HCT116 (cell line): ENCODE results near the gene PKNOX2. TPM values are rescaled to one million over a fixed set of nuclear protein-coding genes. Genes with fewer than 3 reads are reported as not detected.

Experiments
- ATAC-seq: fragments of 200-7000 bp; cut with Tn5 transposase; 2 replicates; pipeline ENCODE4 v1.9.1; 2020; ENCODE audit warnings: mild to moderate bottlenecking, moderate library complexity
- BruUV-seq: library from RNA; stranded (reverse); fragments of 400-500 nt; replicated peaks from 2 replicates; lab custom pipeline; 2021; lab: Mats Ljungman, UMichigan
- CTCF ChIA-PET: fragments of 300-600 bp; sonication (Branson Sonifier 250); formaldehyde crosslinking; loops from one replicate; lab custom pipeline; 2021; ENCODE audit warnings: antibody characterized with exemption; lab: Charles Lee
- POLR2A ChIA-PET: fragments of 300-600, 350-600 bp; sonication (Branson Sonifier 250); formaldehyde crosslinking; loops from one replicate; lab custom pipeline; 2021; ENCODE audit warnings: antibody characterized with exemption; lab: Charles Lee
- RAD21 ChIA-PET, 2 experiments: fragments of 300-600 bp; sonication (Branson Sonifier 250); formaldehyde crosslinking; loops; one replicate each; lab custom pipeline; 2023; ENCODE audit warnings: low total read pairs in 2 of 2; ENCODE audit not compliant: uncharacterized antibody in 2 of 2, unreplicated experiment in 2 of 2, low non-redundant PET in 1 of 2; lab: Charles Lee
- DNase-seq: peaks from one replicate; pipeline ENCODE4 v3.0.0-alpha.2; 2010; ENCODE audit warnings: low read depth, low spot score
- H2AFZ ChIP-seq: fragments of 200-600 bp; shearing (Covaris generic), sonication (generic); 2 replicates; pipeline ENCODE4 v1.6.1; 2017; ENCODE audit warnings: low read depth, mixed run types, mixed read lengths, antibody characterized with exemption, low read length; ENCODE audit not compliant: poor library complexity, severe bottlenecking
- H3K27ac ChIP-seq: 2 replicates; pipeline ENCODE4 v1.5.1; 2012; ENCODE audit warnings: low read depth, low read length
- H3K27me3 ChIP-seq: fragments of 200-600 bp; sonication (generic); 2 replicates; pipeline ENCODE4 v1.6.1; 2016; ENCODE audit warnings: mixed run types, low read length, mixed read lengths; ENCODE audit not compliant: insufficient read depth
- H3K36me3 ChIP-seq, 2 experiments: fragments of 200-500 bp in 1 of 2; fragments of 200-600 bp in 1 of 2; sonication (Bioruptor generic) in 1 of 2; sonication (generic) in 1 of 2; 2 replicates each; pipeline versions ENCODE4 v1.5.1 to v1.6.1; 2014 to 2016; ENCODE audit warnings: low read length in 2 of 2, inconsistent platforms in 1 of 2, mixed read lengths in 1 of 2, mixed run types in 1 of 2; ENCODE audit not compliant: insufficient read depth in 2 of 2, control insufficient read depth in 1 of 2
- H3K4me1 ChIP-seq, 2 experiments: fragments of 200-600 bp in 1 of 2; sonication (generic) in 1 of 2; 2 replicates each; pipeline versions ENCODE4 v1.5.1 to v1.6.1; 2012 to 2017; ENCODE audit warnings: low read length in 2 of 2, inconsistent platforms in 1 of 2, mild to moderate bottlenecking in 1 of 2, mixed read lengths in 1 of 2, mixed run types in 1 of 2, moderate library complexity in 1 of 2; ENCODE audit not compliant: insufficient read depth in 2 of 2, control insufficient read depth in 1 of 2
- H3K4me2 ChIP-seq: fragments of 200-600 bp; sonication (generic); 2 replicates; pipeline ENCODE4 v1.6.1; 2017; ENCODE audit warnings: mixed run types, low read length, mixed read lengths
- H3K4me3 ChIP-seq, 2 experiments: fragments of 200-600 bp in 1 of 2; sonication (generic) in 1 of 2; replicated peaks in 1 of 2; 2 replicates each; pipeline ENCODE4 v1.5.1; 2011 to 2016; ENCODE audit warnings: low read length in 2 of 2, control low read depth in 1 of 2, low read depth in 1 of 2, mild to moderate bottlenecking in 1 of 2, mixed read lengths in 1 of 2, mixed run types in 1 of 2
- H3K79me2 ChIP-seq: fragments of 200-600 bp; sonication (generic); 2 replicates; pipeline ENCODE4 v1.6.1; 2017; ENCODE audit warnings: mild to moderate bottlenecking, mixed run types, low read length, moderate library complexity, mixed read lengths; ENCODE audit not compliant: insufficient read depth
- H3K9ac ChIP-seq: fragments of 200-600 bp; sonication (generic); 2 replicates; pipeline ENCODE4 v1.6.1; 2016; ENCODE audit warnings: low read length, mixed read lengths
- H3K9me2 ChIP-seq: fragments of 200-600 bp; sonication (generic), shearing (Covaris generic); 2 replicates; pipeline ENCODE4 v1.6.1; 2017; ENCODE audit warnings: mixed run types, mild to moderate bottlenecking, moderate library complexity; ENCODE audit not compliant: insufficient read depth
- H3K9me3 ChIP-seq, 2 experiments: fragments of 200-500 bp in 1 of 2; fragments of 200-600 bp in 1 of 2; sonication (Bioruptor generic) in 1 of 2; sonication (generic) in 1 of 2; 2 replicates each; pipeline ENCODE4 v1.6.1; 2014 to 2017; ENCODE audit warnings: low read length in 2 of 2, mixed read lengths in 2 of 2, inconsistent platforms in 1 of 2, low read depth in 1 of 2, mild to moderate bottlenecking in 1 of 2, mixed run types in 1 of 2, moderate library complexity in 1 of 2; ENCODE audit not compliant: control insufficient read depth in 1 of 2, insufficient read depth in 1 of 2
- H4K20me1 ChIP-seq: fragments of 200-600 bp; sonication (generic), shearing (Covaris generic); 2 replicates; pipeline ENCODE4 v1.6.1; 2017; ENCODE audit warnings: mixed run types, mild to moderate bottlenecking, moderate library complexity; ENCODE audit not compliant: insufficient read depth
- CEBPB ChIP-seq: IDR thresholded peaks from 2 replicates; pipeline ENCODE4 v1.6.1; 2012; ENCODE audit warnings: low read depth
- POLR2AphosphoS5 ChIP-seq: IDR thresholded peaks from 2 replicates; pipeline ENCODE4 v1.6.1; 2011; ENCODE audit warnings: mild to moderate bottlenecking, low read depth, low read length, moderate library complexity
- YY1 ChIP-seq: IDR thresholded peaks from 2 replicates; pipeline ENCODE4 v1.6.1; 2011; ENCODE audit warnings: low read length, low read depth, moderate library complexity, mild to moderate bottlenecking; ENCODE audit not compliant: insufficient replicate concordance; ENCODE audit errors: extremely low read depth
- ZFX ChIP-seq: fragments of 450-650 bp; IDR thresholded peaks from 2 replicates; pipeline ENCODE4 v1.6.1; 2017
- ZNF274 ChIP-seq: fragments of 200-500 bp; sonication (Bioruptor generic); IDR thresholded peaks from 2 replicates; pipeline ENCODE4 v1.6.1; 2014; ENCODE audit warnings: mild to moderate bottlenecking, low read depth, low read length, inconsistent platforms
- intact Hi-C: fragments of 100-400 bp; cut with micrococcal nuclease; formaldehyde crosslinking; loops from 2 replicates; pipeline ENCODE4 v1.10.0; 2022
- total RNA-seq: library from RNA; stranded (reverse); gene quantifications from one replicate; pipeline ENCODE4 v1.2.1, GENCODE V29; 2021; ENCODE audit not compliant: unreplicated experiment
- TF ChIP-seq, protein P1 (sequence below), 3 experiments: fragments of 200-600 bp in 1 of 3; sonication (generic) in 1 of 3; IDR thresholded peaks in 2 of 3; conservative IDR thresholded peaks in 1 of 3; 2 replicates each; pipeline ENCODE4 v1.5.1; 2012 to 2017; ENCODE audit warnings: low read depth in 2 of 3, low read length in 2 of 3, antibody characterized with exemption in 1 of 3, borderline replicate concordance in 1 of 3, control low read depth in 1 of 3, mild to moderate bottlenecking in 1 of 3, mixed read lengths in 1 of 3, mixed run types in 1 of 3, moderate library complexity in 1 of 3; ENCODE audit not compliant: insufficient read depth in 1 of 3
- TF ChIP-seq, protein P2 (sequence below): IDR thresholded peaks from 2 replicates; pipeline ENCODE4 v1.6.1; 2012
- TF ChIP-seq, protein P3 (sequence below): IDR thresholded peaks from 2 replicates; pipeline ENCODE4 v1.6.1; 2012

Gene PKNOX2
- total RNA-seq, 1 experiment from 2014 or later = 0.20 TPM

DNA sequence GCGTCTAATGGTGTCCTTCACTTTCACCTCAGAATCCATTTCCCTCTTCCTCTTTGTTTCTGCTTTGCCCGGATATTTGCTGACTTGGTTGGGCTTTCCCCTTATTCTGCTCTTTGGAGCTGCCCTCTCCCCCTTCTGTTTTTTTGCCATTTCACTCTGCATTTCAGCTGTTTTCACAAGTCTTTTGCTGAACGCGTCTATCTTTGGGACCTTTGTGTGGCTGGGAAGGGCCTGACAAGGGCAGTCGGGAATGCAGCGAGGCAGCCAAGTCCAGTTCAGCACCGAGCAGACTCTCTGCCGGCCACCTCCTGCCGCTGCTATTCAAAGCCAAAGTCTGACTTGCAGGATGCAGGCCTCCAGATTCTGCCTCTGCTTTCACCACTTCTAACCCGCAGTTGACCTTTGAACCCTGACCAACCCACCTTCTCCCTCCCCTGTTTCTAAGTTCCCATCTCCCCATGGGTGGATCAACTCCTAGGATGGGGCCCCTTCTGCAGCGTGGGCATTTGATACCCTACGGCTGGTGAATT, 293.3 kb downstream of the PKNOX2 start (continued):
- TF ChIP-seq, protein P1, sequence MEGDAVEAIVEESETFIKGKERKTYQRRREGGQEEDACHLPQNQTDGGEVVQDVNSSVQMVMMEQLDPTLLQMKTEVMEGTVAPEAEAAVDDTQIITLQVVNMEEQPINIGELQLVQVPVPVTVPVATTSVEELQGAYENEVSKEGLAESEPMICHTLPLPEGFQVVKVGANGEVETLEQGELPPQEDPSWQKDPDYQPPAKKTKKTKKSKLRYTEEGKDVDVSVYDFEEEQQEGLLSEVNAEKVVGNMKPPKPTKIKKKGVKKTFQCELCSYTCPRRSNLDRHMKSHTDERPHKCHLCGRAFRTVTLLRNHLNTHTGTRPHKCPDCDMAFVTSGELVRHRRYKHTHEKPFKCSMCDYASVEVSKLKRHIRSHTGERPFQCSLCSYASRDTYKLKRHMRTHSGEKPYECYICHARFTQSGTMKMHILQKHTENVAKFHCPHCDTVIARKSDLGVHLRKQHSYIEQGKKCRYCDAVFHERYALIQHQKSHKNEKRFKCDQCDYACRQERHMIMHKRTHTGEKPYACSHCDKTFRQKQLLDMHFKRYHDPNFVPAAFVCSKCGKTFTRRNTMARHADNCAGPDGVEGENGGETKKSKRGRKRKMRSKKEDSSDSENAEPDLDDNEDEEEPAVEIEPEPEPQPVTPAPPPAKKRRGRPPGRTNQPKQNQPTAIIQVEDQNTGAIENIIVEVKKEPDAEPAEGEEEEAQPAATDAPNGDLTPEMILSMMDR (IDR thresholded peaks at IDR 0.05 in 2 of 3, conservative IDR thresholded peaks at IDR 0.05 in 1 of 3; ENCODE audit: borderline replicate concordance in 1 of 3, insufficient read depth in 1 of 3, low read depth in 2 of 3, low read length in 2 of 3) = no peak
- TF ChIP-seq CEBPB (no peak), POLR2AphosphoS5 (no peak), ZNF274 (no peak), ZFX (no peak), YY1 (no peak)
- TF ChIP-seq, protein P2, sequence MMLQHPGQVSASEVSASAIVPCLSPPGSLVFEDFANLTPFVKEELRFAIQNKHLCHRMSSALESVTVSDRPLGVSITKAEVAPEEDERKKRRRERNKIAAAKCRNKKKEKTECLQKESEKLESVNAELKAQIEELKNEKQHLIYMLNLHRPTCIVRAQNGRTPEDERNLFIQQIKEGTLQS = no peak
- TF ChIP-seq, protein P3, sequence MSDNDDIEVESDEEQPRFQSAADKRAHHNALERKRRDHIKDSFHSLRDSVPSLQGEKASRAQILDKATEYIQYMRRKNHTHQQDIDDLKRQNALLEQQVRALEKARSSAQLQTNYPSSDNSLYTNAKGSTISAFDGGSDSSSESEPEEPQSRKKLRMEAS = no peak

DNA sequence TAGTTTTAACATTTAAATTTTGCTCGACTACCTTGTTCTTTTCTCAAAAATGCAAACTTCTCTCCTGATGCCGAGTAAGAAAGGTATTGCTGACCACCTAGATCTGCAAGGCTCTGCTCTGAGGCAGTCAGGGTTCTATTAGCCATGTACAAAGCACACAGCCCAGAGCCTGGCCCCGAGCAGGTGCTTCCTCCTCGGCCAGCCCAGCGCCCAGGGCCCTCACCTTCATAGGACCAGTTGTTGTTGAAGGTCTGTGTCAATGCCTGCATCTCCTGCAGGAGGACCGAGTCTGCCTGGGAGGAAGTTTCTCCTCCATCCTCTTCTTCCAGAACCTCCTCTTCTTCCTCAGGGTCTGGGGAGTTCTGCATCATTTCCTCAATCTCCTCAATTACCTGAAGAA, 295.7 kb downstream of the PKNOX2 start:
- Histone ChIP-seq H4K20me1 (no peaks in the 10 kb centered on the region), H3K27me3 (no peaks in the 10 kb centered on the region), H3K4me1 (peaks cover 0 to 4% of the 10 kb centered on the region in 2 experiments; a peak in 1 of 4 replicates), H3K9me2 (no peaks in the 10 kb centered on the region), H3K9me3 (no peaks in the 10 kb centered on the region), H2AFZ (no peak overlapping the region), H3K4me2 (no peak overlapping the region), H3K4me3 (no peak overlapping the region), H3K27ac (no peak overlapping the region), H3K9ac (no peak overlapping the region), H3K79me2 (no peaks in the 10 kb centered on the region), H3K36me3 (no peaks in the 10 kb centered on the region)
- TF ChIP-seq POLR2AphosphoS5 = no peak
- RAD21 ChIA-PET = no interaction called here
- no peak for DNase-seq
- intact Hi-C loops = no loop called here
- ATAC-seq = no peak
- CTCF ChIA-PET = interaction anchor here (0.8 to 1.0 kb wide), 2 partner anchors 7 to 32 kb away, joined by 3 to 4 read pairs; no protein-coding TSS in a partner anchor
- no TSS peak for BruUV-seq
- POLR2A ChIA-PET = no interaction called here
